A549 (cell line): ENCODE results near the gene TMC7.

ENCODE experiments used
- CEBPB ChIP-seq, 2 experiments: fragments of >200 bp in 1 of 2; sonication (Bioruptor Twin) in 1 of 2; formaldehyde crosslinking in 1 of 2; IDR thresholded peaks; 2 replicates each; pipeline ENCODE4 v1.6.1; 2012 to 2016
- EP300 ChIP-seq, 2 experiments: fragments of >200 bp; sonication (Bioruptor Twin); formaldehyde crosslinking; IDR thresholded peaks; 2 replicates in 1 of 2; 3 replicates in 1 of 2; pipeline ENCODE4 v1.6.1; 2016 to 2017
- GATA3 ChIP-seq: IDR thresholded peaks from 2 replicates; pipeline ENCODE4 v1.6.1; 2012; ENCODE audit warnings: borderline replicate concordance
- MAFK ChIP-seq: fragments of 450-650 bp; IDR thresholded peaks from 2 replicates; pipeline ENCODE4 v1.6.1; 2014; ENCODE audit not compliant: partially characterized antibody
- NR3C1 ChIP-seq: fragments of >200 bp; sonication (Bioruptor Twin); formaldehyde crosslinking; IDR thresholded peaks from 3 replicates; pipeline ENCODE4 v1.6.1; 2017
- PHF8 ChIP-seq: fragments of 200-600 bp; sonication (generic); IDR thresholded peaks from 2 replicates; pipeline ENCODE4 v1.6.1; 2016; ENCODE audit warnings: low read depth, mild to moderate bottlenecking, antibody characterized with exemption, moderate library complexity, borderline replicate concordance
- TF ChIP-seq, protein P1 (sequence below): fragments of >200 bp; sonication (Bioruptor Twin); formaldehyde crosslinking; IDR thresholded peaks from 3 replicates; pipeline ENCODE4 v1.5.1; 2016
- TF ChIP-seq, protein P2 (sequence below): fragments of 200-600 bp; sonication (generic); IDR thresholded peaks from 2 replicates; pipeline ENCODE4 v1.6.1; 2016; ENCODE audit warnings: antibody characterized with exemption, mild to moderate bottlenecking, moderate library complexity

DNA sequence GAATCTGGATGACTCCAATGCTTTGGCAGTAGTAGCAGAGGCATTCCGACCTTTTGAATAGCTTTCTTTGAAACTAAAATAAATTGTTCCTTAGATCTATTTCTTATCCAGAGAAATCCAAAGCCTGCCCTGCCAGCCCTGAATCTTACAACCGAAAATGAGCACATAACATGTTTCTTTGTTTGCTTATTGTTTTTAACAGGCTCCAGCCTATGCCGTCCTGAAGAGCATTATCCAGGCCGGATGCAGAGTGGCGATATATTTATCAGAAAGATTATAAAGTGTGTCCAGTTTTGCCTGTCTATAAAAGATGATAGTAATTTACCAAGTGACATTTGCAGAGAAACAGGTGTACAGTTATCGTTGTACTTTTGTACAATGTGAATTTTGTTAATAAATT is 94.1 kb downstream of the TMC7 start:
- TF ChIP-seq, protein P1, sequence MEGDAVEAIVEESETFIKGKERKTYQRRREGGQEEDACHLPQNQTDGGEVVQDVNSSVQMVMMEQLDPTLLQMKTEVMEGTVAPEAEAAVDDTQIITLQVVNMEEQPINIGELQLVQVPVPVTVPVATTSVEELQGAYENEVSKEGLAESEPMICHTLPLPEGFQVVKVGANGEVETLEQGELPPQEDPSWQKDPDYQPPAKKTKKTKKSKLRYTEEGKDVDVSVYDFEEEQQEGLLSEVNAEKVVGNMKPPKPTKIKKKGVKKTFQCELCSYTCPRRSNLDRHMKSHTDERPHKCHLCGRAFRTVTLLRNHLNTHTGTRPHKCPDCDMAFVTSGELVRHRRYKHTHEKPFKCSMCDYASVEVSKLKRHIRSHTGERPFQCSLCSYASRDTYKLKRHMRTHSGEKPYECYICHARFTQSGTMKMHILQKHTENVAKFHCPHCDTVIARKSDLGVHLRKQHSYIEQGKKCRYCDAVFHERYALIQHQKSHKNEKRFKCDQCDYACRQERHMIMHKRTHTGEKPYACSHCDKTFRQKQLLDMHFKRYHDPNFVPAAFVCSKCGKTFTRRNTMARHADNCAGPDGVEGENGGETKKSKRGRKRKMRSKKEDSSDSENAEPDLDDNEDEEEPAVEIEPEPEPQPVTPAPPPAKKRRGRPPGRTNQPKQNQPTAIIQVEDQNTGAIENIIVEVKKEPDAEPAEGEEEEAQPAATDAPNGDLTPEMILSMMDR, result no peak
- TF ChIP-seq NR3C1 (no peak), CEBPB (IDR thresholded peaks at IDR 0.05) (no peak), EP300 (IDR thresholded peaks at IDR 0.05) (no peak), MAFK (no peak), PHF8 (no peak), GATA3 (no peak)
- TF ChIP-seq, protein P2, sequence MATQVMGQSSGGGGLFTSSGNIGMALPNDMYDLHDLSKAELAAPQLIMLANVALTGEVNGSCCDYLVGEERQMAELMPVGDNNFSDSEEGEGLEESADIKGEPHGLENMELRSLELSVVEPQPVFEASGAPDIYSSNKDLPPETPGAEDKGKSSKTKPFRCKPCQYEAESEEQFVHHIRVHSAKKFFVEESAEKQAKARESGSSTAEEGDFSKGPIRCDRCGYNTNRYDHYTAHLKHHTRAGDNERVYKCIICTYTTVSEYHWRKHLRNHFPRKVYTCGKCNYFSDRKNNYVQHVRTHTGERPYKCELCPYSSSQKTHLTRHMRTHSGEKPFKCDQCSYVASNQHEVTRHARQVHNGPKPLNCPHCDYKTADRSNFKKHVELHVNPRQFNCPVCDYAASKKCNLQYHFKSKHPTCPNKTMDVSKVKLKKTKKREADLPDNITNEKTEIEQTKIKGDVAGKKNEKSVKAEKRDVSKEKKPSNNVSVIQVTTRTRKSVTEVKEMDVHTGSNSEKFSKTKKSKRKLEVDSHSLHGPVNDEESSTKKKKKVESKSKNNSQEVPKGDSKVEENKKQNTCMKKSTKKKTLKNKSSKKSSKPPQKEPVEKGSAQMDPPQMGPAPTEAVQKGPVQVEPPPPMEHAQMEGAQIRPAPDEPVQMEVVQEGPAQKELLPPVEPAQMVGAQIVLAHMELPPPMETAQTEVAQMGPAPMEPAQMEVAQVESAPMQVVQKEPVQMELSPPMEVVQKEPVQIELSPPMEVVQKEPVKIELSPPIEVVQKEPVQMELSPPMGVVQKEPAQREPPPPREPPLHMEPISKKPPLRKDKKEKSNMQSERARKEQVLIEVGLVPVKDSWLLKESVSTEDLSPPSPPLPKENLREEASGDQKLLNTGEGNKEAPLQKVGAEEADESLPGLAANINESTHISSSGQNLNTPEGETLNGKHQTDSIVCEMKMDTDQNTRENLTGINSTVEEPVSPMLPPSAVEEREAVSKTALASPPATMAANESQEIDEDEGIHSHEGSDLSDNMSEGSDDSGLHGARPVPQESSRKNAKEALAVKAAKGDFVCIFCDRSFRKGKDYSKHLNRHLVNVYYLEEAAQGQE, result no peak
